Pancreas (tissue), 10 donors: ENCODE results near the gene SNX22. TPM values are rescaled to one million over a fixed set of nuclear protein-coding genes. Genes with fewer than 3 reads are reported as not detected.

Experiments used
- ATAC-seq, 4 donors: fragments of 200-7000 bp; cut with Tn5 transposase; one replicate each; pipeline versions ENCODE4 v1.8.0 to v1.9.1; 2020; ENCODE audit warnings: mild to moderate bottlenecking in 4 of 4, moderate library complexity in 4 of 4
- DNase-seq, 6 donors: peaks; one replicate each; pipeline ENCODE4 v3.0.0-alpha.2; 2020
- FAIRE-seq: peaks from 2 replicates; lab custom pipeline; 2012; peaks lifted over from hg19 to GRCh38; lab: Jason Lieb, UNC
- H3K27ac ChIP-seq, 4 donors: fragments of 200-600 bp; sonication (generic); 1 replicate in 3 of 4; 2 replicates in 1 of 4; pipeline versions ENCODE4 v1.5.0 to v1.8.0; 2020
- H3K27me3 ChIP-seq, 4 donors: fragments of 200-600 bp; one replicate each; pipeline ENCODE4 v1.8.0; 2021
- H3K36me3 ChIP-seq, 3 donors: fragments of 200-600 bp; sonication (generic) in 1 of 3; one replicate each; pipeline versions ENCODE4 v1.5.0 to v1.8.0; 2020 to 2021
- H3K4me1 ChIP-seq, 3 donors: fragments of 200-600 bp; one replicate each; pipeline ENCODE4 v1.8.0; 2021
- H3K4me3 ChIP-seq, 4 donors: fragments of 200-600 bp; sonication (generic) in 2 of 4; one replicate each; pipeline versions ENCODE4 v1.5.0 to v1.8.0; 2020 to 2021
- H3K9me3 ChIP-seq, 4 donors: fragments of 200-600 bp; one replicate each; pipeline ENCODE4 v1.8.0; 2021
- CTCF ChIP-seq, 4 donors: fragments of 200-600 bp; sonication (generic) in 3 of 4; IDR thresholded peaks; one replicate each; pipeline versions ENCODE4 v1.5.0 to v1.8.0; 2021; ENCODE audit warnings: antibody characterized with exemption in 4 of 4
- WGBS, 2 donors: extraction: QIAGEN DNeasy Blood & Tissue Kit; methylation state at CpG; one replicate each; pipeline ENCODE4 v1.1.7; 2013; 5-methylcytosine and 5-hydroxymethylcytosine counted together
- intact Hi-C, 3 donors: fragments of 100-400 bp; cut with DNase I; formaldehyde crosslinking; loops; one replicate each; pipeline versions ENCODE4 v1.11.1 to v1.14.2; 2022
- polyA plus RNA-seq, 2 donors: library from polyadenylated mRNA; stranded (reverse); fragments of 200-250 nt; gene quantifications; one replicate each; pipeline ENCODE4 v1.2.3, GENCODE V29; 2013
- total RNA-seq, 6 donors: library from RNA; stranded (reverse); fragmentation: NEBNext Ultra II Directional in 4 of 6; extraction: Animal tissue kit (Norgen Biotek cat#: 25700) in 4 of 6; gene quantifications; one replicate each; pipeline versions ENCODE4 v1.2.1 to v1.2.4, GENCODE V29; 2021 to 2023
- donor health status: healthy with polysubstance abuse.
- donor health status: DM: no; HTN: no; CAD: no; lungs with moderate emphysema.
- donor health status: DM: no; HTN: no; CAD: no.
- donor health status: control.
- donor health status: control.
- donor health status: Bipolar disorder and iron deficiency.
- donor health status: DM: yes; HTN: yes; CAD: no.
- donor health status: DM: no; HTN: no; CAD: no.
- donor health status: DM: no; HTN: no; CAD: no.
- donor health status: DM: yes; HTN: yes; CAD: no.

Gene SNX22
- total and polyA plus RNA-seq, 8 donors, result 0.51 to 4.0 (median 1.3) TPM

GRCh38 chr15:64144565-64145281 lies 6.8 kb upstream of the SNX22 start:
- ATAC-seq (no peak), DNase-seq (no peak), FAIRE-seq (no peak)
- no peaks in the 10 kb centered on the region for H3K27me3 ChIP-seq
- H3K4me1 ChIP-seq, result no peaks in the 10 kb centered on the region
- intact Hi-C loops, result no loop called here
- 86 to 90% methylated on average over 14 of the region's 14 CpGs for WGBS, 2 donors
- no peak for TF ChIP-seq CTCF (IDR thresholded peaks at IDR 0.05)
- peaks cover 0 to 9% (median 0%) of the 10 kb centered on the region in 3 donors for H3K36me3 ChIP-seq
- H3K9me3 ChIP-seq, result no peaks in the 10 kb centered on the region
- H3K4me3 ChIP-seq, result no peak overlapping the region
- H3K27ac ChIP-seq, result no peak overlapping the region

- ATAC-seq (no peak), FAIRE-seq (no peak), DNase-seq (no peak)
- no peak overlapping the region for H3K27ac ChIP-seq
- H3K9me3 ChIP-seq, result no peaks in the 10 kb centered on the region
- H3K27me3 ChIP-seq, result no peaks in the 10 kb centered on the region
- peaks cover 0 to 9% (median 0%) of the 10 kb centered on the region in 3 donors for H3K36me3 ChIP-seq
- no peak overlapping the region for H3K4me3 ChIP-seq
- 76 to 78% methylated on average over 6 of the region's 6 CpGs for WGBS, 2 donors
- TF ChIP-seq CTCF (IDR thresholded peaks at IDR 0.05), result no peak
- H3K4me1 ChIP-seq, result no peaks in the 10 kb centered on the region
- intact Hi-C loops, result no loop called here
Measured at GRCh38 chr15:64146041-64146440, 5.5 kb upstream of the SNX22 start.

GRCh38 chr15:64146520-64146884 lies 5.0 kb upstream of the SNX22 start:
- no peak for FAIRE-seq
- WGBS, 2 donors, result 89 to 90% methylated on average over 3 of the region's 3 CpGs
- no peak overlapping the region for H3K27ac ChIP-seq

GRCh38 chr15:64146885-64147681 lies 4.4 kb upstream of the SNX22 start:
- no peak for ATAC-seq
- H3K27ac ChIP-seq, result no peak overlapping the region
- H3K9me3 ChIP-seq, result no peaks in the 10 kb centered on the region
- no peak for TF ChIP-seq CTCF (IDR thresholded peaks at IDR 0.05)
- peaks cover 0 to 9% (median 0%) of the 10 kb centered on the region in 3 donors for H3K36me3 ChIP-seq
- no peak for DNase-seq
- 75 to 79% methylated on average over 26 of the region's 26 CpGs for WGBS, 2 donors
- FAIRE-seq, result no peak
- H3K4me1 ChIP-seq, result peaks cover 0 to under 1% (median 0%) of the 10 kb centered on the region in 3 donors
- intact Hi-C loops, result no loop called here
- H3K27me3 ChIP-seq, result no peaks in the 10 kb centered on the region
- H3K4me3 ChIP-seq, result no peak overlapping the region

More at GRCh38 chr15:64146520-64146884, 5.0 kb upstream of the SNX22 start:
- no peak for TF ChIP-seq CTCF (IDR thresholded peaks at IDR 0.05)
- no peak for DNase-seq
- Histone ChIP-seq H3K4me3 (no peak overlapping the region), H3K27me3 (no peaks in the 10 kb centered on the region), H3K36me3 (peaks cover 0 to 9% (median 0%) of the 10 kb centered on the region in 3 donors), H3K4me1 (no peaks in the 10 kb centered on the region), H3K9me3 (no peaks in the 10 kb centered on the region)
- no peak for ATAC-seq
- intact Hi-C loops, result no loop called here
